ENCODE results near the gene QRICH2.
"Not testable (repeated sequence)": the region's sequence is repeated elsewhere in the genome, so short reads cannot be mapped to it uniquely, and the experiment has no call there.

Gene QRICH2

DNA sequence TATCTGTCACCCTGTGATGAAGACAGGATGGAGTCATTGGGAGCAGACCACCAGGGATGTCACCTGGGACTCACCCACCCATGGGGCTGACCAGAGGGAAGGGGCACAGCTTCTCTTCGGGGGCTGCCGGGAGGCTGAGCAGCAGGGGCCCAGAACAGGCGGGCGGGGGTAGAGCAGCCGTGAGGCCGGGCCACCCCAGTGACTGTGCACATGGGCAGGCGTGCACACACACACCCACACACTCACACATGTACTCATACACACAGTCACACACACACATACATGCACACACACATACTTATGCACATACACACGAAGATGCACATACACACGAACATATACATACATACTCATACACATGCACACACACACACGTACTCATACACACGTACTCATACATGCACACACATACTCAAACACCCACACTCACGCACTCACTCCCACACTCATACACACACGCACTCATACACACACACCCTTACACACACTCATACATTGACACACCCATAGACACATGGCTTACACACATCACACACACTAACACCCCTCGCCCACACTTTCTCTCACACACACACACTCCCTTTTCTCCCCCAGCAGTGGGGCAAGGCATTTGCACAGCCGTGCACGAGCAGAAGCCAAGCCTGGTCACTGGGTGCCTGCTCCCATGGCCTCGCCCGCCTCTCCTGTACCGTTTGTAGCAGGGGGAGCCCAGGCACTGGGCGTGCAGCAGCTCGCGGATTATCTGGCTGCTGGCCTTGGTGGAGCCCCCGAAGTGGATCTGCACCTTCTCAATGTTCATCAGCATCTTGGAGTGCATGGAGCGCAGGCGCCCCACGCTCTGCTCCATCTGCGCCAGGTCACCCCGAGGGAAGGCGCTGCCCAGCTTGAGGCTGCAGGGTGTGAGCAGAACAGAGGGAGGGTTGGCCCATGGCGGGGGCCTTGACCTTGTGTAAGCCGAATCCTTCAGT lies 30.5 kb downstream of the QRICH2 start:
- no peak for DNase-seq

DNA sequence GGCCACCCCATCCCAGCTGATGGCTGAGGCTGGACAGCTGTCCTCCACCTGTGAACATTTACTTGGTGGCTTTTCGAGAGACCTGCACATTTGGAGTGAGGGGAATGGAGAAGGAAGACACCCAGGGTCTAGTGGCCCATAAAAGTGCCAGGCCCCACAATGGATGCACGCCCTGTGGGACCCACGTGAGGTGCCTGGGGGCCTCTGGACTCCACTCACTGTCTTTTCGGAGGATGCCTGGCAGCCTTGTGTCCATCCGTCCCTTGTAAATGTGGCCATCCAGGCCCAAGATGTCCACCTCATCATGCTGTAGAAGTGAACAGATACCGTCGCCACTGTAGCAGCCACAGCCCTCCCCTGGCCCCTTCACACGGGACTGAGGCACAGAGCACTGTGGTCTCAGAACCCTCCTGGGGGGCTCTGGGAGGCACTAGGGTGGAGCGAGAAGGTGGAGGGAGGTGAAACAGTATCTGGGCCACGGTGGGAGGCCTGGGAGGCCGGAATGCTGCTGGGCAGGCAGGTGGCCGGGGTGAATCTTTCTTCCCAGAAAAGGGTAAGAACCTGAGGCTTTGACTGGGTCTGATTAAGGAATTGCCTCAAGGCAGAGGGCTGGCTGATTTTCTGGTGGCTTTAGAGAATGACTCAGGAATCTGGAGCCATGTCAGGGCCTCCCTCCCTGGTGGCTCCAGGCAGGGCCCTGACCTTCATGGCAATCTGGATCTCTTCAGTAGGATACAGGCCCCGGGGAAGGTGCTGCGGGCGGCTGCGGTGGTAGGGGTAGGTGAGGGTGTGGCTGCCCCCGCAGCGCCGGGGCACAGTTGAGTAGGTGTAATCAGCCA lies 31.4 kb downstream of the QRICH2 start:
- no peak for DNase-seq

DNA sequence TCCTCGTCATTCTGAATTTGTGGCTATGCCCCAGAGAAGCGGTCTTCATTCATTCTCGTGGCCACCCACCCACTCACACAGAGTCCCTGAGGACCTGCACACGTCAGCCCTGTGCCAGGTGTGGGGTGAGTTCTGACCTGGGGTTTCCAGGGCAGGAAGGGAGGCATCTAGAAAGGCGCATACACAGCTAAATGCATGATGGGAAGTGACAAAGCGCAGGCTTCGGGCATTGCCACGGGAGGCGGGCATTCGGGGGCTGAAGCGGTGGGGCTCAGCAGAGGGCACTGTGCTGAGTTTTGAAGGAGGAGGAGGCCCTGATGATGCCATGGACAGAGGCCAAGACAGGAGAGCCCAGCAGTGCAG lies 32.0 kb downstream of the QRICH2 start:
- DNase-seq, result no peak

DNA sequence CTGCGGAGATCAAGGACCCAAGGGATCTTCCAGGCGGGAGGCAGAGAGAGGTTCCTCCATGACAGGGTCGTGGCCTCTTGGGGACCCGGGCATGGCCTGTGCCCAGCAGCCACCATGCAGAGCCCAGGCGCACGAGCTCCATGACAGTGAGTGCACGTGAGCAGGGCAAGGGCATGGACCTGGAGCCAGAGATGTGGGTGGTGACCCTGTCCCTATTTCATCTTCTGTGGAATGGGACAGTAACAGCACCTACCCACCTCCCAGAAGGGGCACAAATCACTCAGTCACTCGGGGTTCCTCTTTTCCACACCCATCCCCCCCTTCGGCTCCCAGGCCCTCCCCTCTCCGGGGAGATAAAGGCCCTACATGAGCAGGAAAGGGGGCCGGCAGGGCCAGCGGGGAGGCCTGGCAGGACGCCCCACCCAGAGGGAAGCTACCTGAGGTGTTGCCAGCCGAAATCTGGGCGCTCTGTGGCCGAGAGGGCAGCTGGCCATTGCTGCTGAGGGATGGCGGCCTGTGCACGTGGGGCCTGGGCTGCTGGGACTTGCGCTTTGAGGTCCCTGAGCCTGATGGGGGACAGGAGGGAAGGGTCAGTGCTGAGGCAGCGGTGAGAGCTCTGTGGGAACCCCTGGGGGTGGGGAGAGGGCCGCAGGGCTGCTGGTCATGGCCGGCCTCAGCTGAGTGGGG lies 32.6 kb downstream of the QRICH2 start:
- DNase-seq, result no peak

DNA sequence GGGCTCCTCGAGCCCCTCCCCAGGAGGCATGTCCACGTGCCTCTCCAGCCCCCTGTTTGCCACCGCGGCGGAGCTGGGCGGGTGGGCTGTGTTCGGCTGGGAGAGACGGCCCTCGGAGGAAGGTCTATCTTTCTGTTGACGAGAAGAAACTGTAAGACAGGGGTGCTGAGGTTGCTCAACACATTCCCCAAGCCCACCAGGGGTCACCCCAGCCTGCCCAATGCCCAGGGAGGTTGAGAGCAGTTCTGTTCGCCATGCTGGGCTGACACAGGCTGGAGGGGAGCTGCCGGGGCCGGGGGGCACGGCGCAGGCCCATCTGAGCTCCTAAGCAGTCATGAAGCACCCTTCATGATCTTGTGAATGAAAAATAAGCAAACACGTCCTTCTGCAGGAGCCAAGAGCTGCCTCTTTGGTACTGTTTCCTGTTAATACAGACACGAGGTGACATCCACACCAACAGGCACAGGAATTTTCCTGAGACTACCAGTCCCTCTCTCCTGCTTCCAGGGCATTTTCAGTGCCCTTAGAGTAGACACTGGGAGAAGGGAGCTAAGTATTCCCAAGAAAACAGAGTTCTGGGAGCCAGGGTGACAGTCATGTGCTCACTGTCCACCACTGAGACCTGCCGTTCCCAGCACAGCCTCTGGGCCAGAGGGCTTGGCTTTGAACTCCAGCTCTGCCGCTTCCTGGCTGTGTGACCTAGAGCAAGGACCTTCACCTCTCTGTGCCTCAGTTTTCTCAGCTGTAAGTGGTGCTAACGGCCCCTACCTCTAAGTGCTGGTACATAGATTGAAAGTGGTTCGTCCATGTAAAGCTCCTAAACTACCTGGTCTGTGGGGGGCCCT lies 33.7 kb downstream of the QRICH2 start:
- no peak for DNase-seq

DNA sequence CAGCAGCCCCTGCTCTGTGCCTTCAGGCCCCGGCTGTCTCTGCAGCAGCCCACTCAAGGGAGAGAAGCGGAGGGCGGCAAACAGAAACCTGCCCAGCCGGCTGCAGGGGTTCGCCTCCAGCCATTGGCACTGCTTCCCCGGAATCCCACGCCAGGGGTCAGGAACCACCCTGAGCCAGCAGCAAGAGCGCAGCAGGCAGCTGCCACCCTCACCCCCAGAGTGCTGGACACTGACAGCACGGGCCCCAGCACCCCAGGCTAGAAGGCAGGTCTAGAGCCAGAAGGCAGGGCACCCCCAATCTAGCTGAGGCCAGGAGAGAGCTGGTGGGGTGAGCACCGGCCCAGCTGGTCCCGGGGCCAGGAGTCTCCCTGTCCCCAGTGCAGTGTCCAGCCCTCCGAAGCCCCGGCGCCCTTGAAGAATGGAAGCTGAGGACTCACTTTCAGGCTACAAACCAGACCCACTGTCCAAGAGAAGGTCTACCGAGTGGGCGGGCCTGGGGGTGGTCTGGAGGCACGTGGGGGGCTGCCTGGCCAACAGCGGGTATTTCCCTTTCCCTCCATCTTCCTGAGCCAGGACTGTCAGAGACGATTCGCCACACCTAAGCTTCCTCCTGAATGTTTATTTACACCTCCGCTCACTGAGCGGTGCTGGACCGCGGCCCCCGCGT lies 34.5 kb downstream of the QRICH2 start:
- DNase-seq, result no peak

DNA sequence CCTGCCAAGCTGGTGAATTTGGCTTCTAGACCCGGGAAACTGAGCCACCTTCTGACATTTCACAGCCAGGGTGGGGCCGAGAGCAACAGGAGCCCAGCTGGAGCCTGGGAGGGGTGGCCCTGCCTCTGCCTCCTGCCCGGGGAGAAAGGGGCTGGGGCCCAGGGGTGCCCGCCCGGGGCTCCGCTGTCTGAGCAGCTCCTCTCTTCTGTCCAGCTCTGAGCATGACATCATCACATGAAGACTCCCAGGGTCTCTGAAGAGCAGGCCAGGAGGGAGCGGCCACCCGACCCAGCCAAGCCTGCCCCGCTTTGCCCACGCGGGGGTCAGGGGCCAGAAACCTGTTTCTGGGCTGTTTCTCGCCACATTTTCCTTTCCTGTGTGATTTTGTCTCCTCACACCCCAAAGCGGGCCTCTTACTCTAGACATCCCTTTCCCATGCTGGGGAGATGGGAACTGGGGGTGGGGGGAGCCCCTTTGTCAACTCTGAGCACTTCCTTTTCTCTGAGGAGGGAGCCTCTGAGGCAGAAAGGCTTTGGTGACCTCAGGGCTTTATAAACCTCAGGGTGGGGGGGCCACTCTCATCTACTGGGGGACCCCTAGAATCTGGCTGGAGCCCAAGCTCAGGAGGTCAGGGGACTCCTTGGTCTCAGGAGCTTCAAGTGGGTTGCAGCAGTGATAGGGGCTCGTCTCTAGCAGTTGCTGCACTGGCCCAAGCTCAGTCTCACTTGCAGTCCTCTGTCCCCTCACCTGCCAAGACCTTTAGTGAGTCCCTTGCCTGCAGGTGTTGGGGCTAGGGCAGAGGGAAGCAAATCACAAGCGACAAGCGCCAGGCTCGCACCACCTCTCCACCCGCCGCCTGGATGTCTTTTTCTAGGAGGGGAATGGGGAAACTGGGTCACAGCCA lies 35.3 kb downstream of the QRICH2 start:
- no peak for DNase-seq

DNA sequence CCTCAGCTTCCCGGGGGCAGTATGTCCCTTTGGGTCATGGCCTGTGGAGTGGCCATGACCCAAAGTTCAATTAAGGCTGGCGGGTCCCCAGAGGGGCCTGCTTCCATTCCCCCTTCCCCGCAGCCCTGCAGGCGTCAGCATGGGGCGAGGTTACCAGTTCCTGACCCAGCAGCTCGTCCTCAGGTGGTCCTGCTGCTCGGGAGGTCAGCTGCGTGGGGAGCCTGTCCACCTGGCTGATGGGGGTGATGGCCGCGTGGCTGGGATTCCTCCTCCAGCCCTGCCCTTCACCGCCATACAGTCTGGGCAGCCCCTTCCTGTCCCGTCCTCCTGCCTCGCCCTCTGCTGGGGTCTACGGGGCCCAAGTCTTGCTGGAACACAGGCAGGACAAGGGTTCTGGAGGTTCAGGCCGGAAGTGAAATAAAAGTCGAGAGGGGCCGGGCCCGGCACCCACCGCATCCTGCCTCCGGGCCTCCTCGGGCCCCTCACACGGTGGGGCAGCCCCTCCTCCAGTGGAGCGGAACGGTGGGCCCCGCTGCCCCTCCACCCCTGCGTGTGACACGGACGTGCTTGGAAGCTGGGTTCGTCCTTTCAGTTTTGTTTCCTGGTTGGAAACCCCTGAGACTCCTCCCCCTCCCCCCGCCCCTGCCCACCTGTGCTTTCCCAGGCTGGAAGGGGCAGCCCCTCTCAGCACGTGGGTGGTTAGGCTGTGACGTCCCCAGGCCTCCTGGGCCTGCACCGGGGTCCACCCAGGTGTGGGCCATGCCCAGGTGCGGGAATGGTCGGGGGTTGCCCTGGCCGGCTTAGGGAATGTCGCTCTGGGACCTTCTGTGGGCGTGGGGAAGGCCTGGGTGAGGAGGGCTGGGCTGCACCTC lies 36.2 kb downstream of the QRICH2 start:
- DNase-seq, result no peak

DNA sequence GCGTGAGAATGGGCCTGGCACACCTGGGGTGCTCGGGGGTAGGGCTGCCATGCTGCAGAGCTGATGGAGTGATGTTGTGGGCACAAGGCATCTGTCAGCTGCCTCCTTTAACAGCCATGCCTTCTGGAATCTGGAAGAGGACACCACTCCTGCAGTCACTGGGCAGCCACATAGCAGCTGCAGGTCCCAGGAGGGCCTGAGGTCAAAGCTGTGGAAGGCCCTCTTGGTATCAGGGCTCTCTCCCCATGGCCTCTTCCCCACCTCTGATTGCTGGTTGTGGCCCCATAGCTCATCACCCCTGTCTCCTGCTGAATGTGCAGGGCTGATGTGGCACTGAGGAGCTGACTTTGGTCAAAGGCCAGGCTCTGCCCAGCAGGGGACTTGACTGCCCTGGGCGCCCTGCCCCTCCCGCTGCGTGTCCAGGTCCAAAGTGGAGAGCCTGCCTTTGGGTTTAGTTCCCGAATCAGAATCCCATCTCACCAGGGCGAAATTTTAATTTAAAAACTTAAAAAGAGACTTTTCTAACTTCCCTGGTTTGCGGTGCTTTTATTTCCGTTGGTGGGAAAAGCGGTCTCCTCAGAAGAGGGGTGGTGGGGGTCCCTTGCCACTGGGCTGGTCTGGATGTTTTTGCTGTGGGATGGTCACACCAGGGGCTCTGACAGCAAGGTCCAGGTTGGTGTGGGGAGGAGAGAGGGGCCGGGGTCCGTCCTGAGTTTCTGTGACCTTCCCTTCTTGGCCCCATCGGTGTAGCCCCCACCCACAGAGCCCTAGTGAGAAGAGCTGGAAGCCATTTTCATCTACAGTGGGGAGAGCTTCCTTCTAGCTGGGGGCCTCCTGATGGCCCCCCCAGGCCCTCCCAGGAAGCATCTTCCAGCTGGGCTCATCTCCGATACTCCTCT lies 37.1 kb downstream of the QRICH2 start:
- no peak for DNase-seq

DNA sequence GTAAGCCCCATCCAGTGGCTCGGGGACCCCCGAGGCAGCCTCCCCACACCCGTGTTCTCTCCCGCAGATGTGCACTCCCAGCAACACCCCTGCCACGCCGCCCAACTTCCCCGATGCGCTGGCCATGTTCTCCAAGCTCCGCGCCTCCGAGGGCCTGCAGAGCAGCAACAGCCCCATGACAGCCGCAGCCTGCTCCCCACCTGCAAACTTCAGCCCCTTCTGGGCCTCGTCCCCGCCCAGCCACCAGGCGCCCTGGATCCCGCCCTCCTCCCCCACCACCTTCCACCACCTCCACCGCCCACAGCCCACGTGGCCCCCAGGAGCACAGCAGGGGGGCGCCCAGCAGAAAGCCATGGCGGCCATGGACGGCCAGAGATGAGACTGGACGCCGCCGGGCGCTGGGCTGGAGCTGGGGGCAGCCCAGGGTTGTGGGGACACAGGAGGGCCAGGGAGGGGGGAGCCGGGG lies 37.9 kb downstream of the QRICH2 start:
- DNase-seq, result no peak

DNA sequence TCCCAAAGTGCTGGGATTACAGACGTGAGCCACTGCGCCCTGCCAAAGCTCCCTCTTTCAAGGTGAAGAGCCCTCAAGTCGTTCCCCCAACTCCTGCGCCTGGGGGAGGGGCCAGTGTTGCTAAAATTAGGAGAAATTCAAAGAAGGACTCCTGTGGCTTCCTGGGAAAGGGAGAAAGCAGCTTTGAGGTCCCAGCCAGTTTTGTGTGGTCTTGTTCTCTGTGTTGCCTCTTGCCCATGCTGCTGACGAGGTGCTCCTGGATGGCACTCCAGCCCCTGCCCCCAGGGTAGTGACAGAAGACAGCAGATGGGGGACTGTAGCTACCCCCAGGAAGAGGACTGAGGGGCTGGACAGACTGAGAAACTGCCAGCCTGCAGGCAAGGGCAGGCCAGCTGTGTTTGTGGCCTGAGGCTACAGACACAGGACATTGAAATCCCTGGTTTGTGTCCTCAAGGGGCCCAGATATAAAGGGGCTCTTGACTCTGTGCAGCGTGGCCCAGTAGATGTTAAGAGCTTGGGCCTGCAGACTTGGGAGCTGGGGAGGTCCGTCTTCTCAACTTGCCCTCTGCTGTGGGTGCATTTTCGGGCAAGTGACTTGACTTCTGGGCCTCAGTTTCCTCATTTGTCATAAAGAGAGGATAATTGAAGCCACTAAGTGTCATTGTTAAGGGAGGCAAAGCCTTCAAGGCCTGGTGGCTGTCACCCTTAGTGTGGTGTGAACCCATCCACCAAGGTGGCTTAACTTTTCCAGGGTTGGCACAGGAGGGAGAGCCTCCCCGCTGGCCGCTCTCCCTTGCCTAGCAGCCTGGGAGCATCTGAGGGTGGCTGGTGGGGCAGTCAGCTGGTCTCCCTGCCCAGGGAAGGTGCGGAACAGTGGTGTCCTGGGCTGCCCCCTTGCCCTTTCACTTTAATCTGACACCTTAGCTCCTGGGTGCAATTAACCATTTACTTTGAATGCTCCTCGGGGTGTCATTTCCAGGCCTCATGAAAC lies 38.8 kb downstream of the QRICH2 start:
- no peak for DNase-seq

DNA sequence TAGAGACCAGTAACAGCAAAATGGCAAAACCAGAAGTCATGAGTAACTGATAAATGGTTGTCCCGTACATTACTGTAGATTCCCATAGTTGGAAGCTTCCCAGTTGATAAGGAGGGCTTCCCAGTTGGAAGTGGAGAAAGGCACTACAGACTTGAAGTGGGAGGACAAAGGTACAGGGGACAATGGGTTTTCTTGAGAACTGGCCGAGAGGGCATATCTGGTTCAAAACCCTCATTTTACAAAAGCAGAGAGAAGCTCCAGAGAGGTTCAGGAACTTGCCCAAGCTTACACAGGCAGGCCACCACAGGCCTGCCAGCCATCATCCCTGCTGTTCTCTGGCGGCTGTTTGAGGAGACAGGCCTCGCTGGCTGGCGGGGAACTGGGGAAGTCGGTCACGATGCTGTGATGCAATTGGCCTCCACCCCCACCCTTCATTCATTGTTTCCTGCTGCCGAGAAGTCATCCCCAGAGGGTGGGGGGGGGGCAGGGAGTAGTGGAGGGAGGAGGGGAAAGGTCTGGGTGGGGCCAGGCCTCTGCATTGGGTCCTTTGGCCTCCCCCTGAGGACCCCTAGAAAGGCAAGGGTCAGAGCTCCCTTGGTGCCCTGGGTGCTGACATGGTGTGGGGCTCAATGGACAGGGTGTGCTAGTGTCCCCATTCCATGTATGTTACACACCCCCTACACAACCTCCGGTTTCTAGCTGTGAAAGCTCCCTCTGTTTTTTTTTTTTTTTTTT lies 39.9 kb downstream of the QRICH2 start:
- DNase-seq, result peak; percentile 53

DNA sequence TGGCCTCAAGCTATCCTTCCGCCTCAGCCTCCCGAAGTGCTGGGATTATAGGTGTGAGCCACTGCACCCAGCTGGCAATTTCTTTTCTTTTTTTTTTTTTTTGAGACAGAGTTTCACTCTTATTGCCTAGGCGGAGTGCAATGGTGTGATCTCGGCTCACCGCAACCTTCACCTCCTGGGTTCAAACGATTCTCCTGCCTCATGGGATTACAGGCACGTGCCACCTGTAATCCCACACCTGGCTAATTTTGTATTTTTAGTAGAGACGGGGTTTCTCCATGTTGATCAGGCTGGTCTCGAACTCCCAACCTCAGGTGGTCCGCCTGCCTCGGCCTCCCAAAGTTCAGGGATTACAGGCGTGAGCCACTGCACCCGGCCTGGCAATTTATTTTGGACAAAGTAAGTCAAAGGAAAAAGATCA lies 40.5 kb downstream of the QRICH2 start:
- DNase-seq, result not testable (repeated sequence)

DNA sequence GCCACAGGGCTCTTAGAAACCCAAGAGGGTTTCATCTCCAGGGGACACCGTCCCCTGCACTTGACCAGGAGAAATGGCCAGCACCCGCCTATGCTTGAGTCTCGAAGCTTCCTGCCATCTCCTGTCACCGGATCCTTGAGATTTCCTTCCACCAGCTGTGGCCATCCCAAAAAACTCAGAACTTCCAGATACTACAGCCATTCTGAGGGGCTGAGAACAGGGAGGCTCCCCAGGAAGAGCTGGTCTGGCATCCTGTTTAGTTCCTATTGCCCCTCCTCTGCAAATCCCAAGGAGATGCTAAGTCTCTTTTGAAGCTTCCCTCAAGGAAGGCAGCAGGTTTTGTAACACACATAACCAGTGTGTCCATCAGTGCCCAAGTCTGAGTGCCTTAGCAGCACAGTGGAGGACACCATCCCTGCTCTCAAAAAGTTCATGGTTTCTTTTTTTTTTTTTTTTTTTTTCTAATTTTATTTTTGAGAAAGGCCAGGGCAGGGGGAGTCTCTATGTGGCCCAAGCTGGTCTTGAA lies 41.0 kb downstream of the QRICH2 start:
- DNase-seq, result no peak

DNA sequence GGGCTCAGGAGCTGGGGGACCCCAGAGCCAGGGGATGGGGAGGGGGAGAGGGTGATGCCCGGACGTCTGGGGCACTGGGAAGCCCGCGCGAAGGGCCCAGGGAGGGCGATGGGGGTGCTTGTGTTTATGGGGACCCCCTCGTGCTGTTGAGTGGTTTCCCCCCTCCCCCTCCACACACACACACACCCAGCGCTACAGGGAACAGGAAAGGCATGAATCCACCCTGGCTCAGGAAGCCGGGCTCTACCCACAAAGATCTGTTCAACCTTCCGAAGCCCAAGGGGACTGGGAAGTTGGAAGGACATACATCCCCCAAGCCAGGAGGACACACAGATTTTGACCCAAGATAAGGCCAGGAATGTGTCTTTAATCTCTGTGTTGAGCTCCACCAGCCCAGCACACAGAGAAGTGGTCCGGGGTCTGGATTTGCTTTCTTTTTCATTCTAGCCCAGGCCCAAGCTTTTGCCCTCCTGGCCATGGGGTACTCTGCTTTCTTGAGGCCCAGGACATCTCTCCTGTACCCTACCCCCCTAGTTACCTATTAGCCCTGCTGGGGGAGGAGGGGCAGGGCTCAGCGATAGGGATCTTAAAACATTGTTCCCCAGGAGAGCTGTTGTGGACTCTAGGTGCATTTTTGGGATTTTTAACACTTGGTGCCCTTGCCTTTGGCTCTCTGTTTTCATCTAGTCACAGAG lies 41.7 kb downstream of the QRICH2 start:
- DNase-seq, result peak; percentile 64

Data from NCI-H69 (cell line).